Right hindlimb (tissue), 1 donor: ENCODE data around the gene NUTM2A.
"Not testable (repeated sequence)": the region's sequence is repeated elsewhere in the genome, so short reads cannot be mapped to it uniquely, and the experiment has no call there.

ENCODE experiments used
- DNase-seq: peaks from one replicate; pipeline ENCODE4 v3.0.0-alpha.2; 2018

NUTM2A gene

GRCh38 chr10:87248818-87249353 is 23.6 kb downstream of the NUTM2A start:
- not testable (repeated sequence) for DNase-seq

GRCh38 chr10:87280749-87281392 is 55.6 kb downstream of the NUTM2A start:
- DNase-seq: not testable (repeated sequence)
